WTC11 (cell line): ENCODE measurements around the gene C11orf52.

Experiments used
- CTCF ChIP-seq: fragments of 200-600 bp; IDR thresholded peaks from 2 replicates; pipeline ENCODE4 v1.8.0; 2022; ENCODE audit warnings: antibody characterized with exemption
- FOXP1 ChIP-seq: sonication (generic); formaldehyde crosslinking; IDR thresholded peaks from 2 replicates; pipeline ENCODE4 v1.8.0; 2022; ENCODE audit warnings: missing genetic modification reagents, mild to moderate bottlenecking, moderate library complexity, borderline replicate concordance
- JUN ChIP-seq: sonication (generic); formaldehyde crosslinking; IDR thresholded peaks from 2 replicates; pipeline ENCODE4 v1.8.0; 2023; ENCODE audit warnings: mild to moderate bottlenecking, missing genetic modification reagents
- USF1 ChIP-seq: sonication (generic); formaldehyde crosslinking; IDR thresholded peaks from 2 replicates; pipeline ENCODE4 v1.8.0; 2022; ENCODE audit warnings: mild to moderate bottlenecking, missing genetic modification reagents
- ZNF423 ChIP-seq: fragments of 250-450 bp; sonication (Bioruptor Pico); IDR thresholded peaks from 2 replicates; pipeline ENCODE4 v2.1.2; 2022; ENCODE audit warnings: mild to moderate bottlenecking, moderate library complexity

- no peak for TF ChIP-seq CTCF
- TF ChIP-seq FOXP1 (CRISPR knock-in tag), result no peak
- no peak for TF ChIP-seq ZNF423 (CRISPR knock-in tag)
- TF ChIP-seq JUN (CRISPR knock-in tag), result no peak
- no peak for TF ChIP-seq USF1
Observed at GRCh38 chr11:111906680-111907079, 12.0 kb upstream of the C11orf52 start.
